Endothelial cell of umbilical vein (primary cell): ENCODE data around the gene NDUFA8. TPM values are rescaled to one million over a fixed set of nuclear protein-coding genes. Genes with fewer than 3 reads are reported as not detected.

Source experiments
- BruUV-seq: library from RNA; stranded (reverse); fragments of 400-500 nt; replicated peaks from 2 replicates; lab custom pipeline; 2021; lab: Mats Ljungman, UMichigan
- CTCF ChIA-PET: fragments of 300-600, 350-600 bp; sonication (Branson Sonifier 250); formaldehyde crosslinking; loops from one replicate; lab custom pipeline; 2021; ENCODE audit warnings: antibody characterized with exemption, inconsistent platforms; lab: Charles Lee
- POLR2A ChIA-PET: fragments of 300-600, 350-600 bp; sonication (Branson Sonifier 250); formaldehyde crosslinking; loops from one replicate; lab custom pipeline; 2021; ENCODE audit warnings: antibody characterized with exemption, inconsistent platforms; lab: Charles Lee
- DNase-seq: peaks from one replicate; pipeline ENCODE4 v3.0.0-alpha.2; 2011; ENCODE audit warnings: low read depth, low spot score
- FAIRE-seq: peaks from 2 replicates; lab custom pipeline; 2011; peaks lifted over from hg19 to GRCh38; lab: Jason Lieb, UNC
- H2AFZ ChIP-seq: 2 replicates; pipeline ENCODE4 v1.6.0; 2012; ENCODE audit warnings: low read depth, low read length, control low read depth, inconsistent platforms
- H3K27ac ChIP-seq: 2 replicates; pipeline ENCODE4 v1.5.1; 2011; ENCODE audit warnings: low read depth, mild to moderate bottlenecking, control low read depth, low read length, moderate library complexity; ENCODE audit not compliant: insufficient read depth
- H3K27me3 ChIP-seq, 2 experiments: 2 replicates each; pipeline versions ENCODE4 v1.6.0 to v1.6.1; 2011; ENCODE audit warnings: low read length in 2 of 2, mixed read lengths in 1 of 2; ENCODE audit not compliant: control insufficient read depth in 2 of 2, insufficient read depth in 2 of 2
- H3K36me3 ChIP-seq, 2 experiments: 2 replicates in 1 of 2; 3 replicates in 1 of 2; pipeline ENCODE4 v1.5.1; 2011; ENCODE audit warnings: low read length in 2 of 2, mild to moderate bottlenecking in 1 of 2, moderate library complexity in 1 of 2; ENCODE audit not compliant: control insufficient read depth in 2 of 2, insufficient read depth in 2 of 2; ENCODE audit errors: extremely low read depth in 1 of 2
- H3K4me1 ChIP-seq: 3 replicates; pipeline ENCODE4 v1.5.1; 2011; ENCODE audit warnings: mild to moderate bottlenecking, low read length; ENCODE audit not compliant: control insufficient read depth, insufficient read depth; ENCODE audit errors: extremely low read depth
- H3K4me2 ChIP-seq: 2 replicates; pipeline ENCODE4 v1.6.1; 2011; ENCODE audit warnings: low read length, control low read depth, mixed read lengths; ENCODE audit not compliant: insufficient read depth
- H3K4me3 ChIP-seq, 3 experiments: fragments of 200-600 bp in 1 of 3; sonication (generic), shearing (Covaris generic) in 1 of 3; replicated peaks in 1 of 3; 2 replicates each; pipeline ENCODE4 v1.5.1; 2011 to 2016; ENCODE audit warnings: control low read depth in 3 of 3, low read length in 3 of 3, mild to moderate bottlenecking in 2 of 3, inconsistent platforms in 1 of 3, low read depth in 1 of 3, moderate library complexity in 1 of 3; ENCODE audit not compliant: insufficient read depth in 1 of 3
- H3K79me2 ChIP-seq: 2 replicates; pipeline ENCODE4 v1.6.0; 2012; ENCODE audit warnings: low read length, inconsistent platforms; ENCODE audit not compliant: control insufficient read depth, insufficient read depth
- H3K9ac ChIP-seq: replicated peaks from 2 replicates; pipeline ENCODE3; 2011; ENCODE audit warnings: low read length, control low read depth; ENCODE audit not compliant: insufficient read depth; ENCODE audit errors: extremely low read depth
- H3K9me1 ChIP-seq: replicated peaks from 3 replicates; pipeline ENCODE4 v1.6.0; 2011; ENCODE audit warnings: mild to moderate bottlenecking, low read length; ENCODE audit not compliant: control insufficient read depth, insufficient read depth; ENCODE audit errors: extremely low read depth
- H3K9me3 ChIP-seq: replicated peaks from 2 replicates; pipeline ENCODE4 v1.5.1; 2012; ENCODE audit warnings: low read length, inconsistent platforms; ENCODE audit not compliant: control insufficient read depth, insufficient read depth
- H4K20me1 ChIP-seq: replicated peaks from 2 replicates; pipeline ENCODE3; 2011; ENCODE audit warnings: mild to moderate bottlenecking, low read length; ENCODE audit not compliant: control insufficient read depth, insufficient read depth; ENCODE audit errors: extremely low read depth
- CTCF ChIP-seq, 2 donors: IDR thresholded peaks; 1 replicate in 1 of 2; 2 replicates in 1 of 2; pipeline ENCODE4 v1.5.1; 2011; ENCODE audit warnings: low read length in 2 of 2, mild to moderate bottlenecking in 2 of 2, moderate library complexity in 2 of 2, control low read depth in 1 of 2, inconsistent platforms in 1 of 2, low read depth in 1 of 2; ENCODE audit not compliant: insufficient read depth in 1 of 2; ENCODE audit errors: extremely low read depth in 1 of 2
- EZH2 ChIP-seq: IDR thresholded peaks from 2 replicates; pipeline ENCODE4 v1.6.1; 2012; ENCODE audit warnings: borderline replicate concordance, low read depth, mild to moderate bottlenecking, moderate library complexity, low read length, inconsistent platforms; ENCODE audit not compliant: severe bottlenecking
- FOS ChIP-seq: IDR thresholded peaks from 2 replicates; pipeline ENCODE4 v1.6.1; 2011; ENCODE audit warnings: mild to moderate bottlenecking, low read length, moderate library complexity, borderline replicate concordance; ENCODE audit not compliant: insufficient read depth
- GATA2 ChIP-seq: IDR thresholded peaks from 2 replicates; pipeline ENCODE4 v1.7.0; 2011; ENCODE audit warnings: low read depth, mild to moderate bottlenecking, moderate library complexity, mixed read lengths, low read length; ENCODE audit not compliant: insufficient read length, insufficient read depth
- JUN ChIP-seq: IDR thresholded peaks from 2 replicates; pipeline ENCODE4 v1.6.1; 2011; ENCODE audit warnings: borderline replicate concordance, low read depth; ENCODE audit not compliant: insufficient read length, insufficient read depth
- MAX ChIP-seq: IDR thresholded peaks from 2 replicates; pipeline ENCODE4 v1.6.1; 2011; ENCODE audit not compliant: insufficient read depth, insufficient read length
- MYC ChIP-seq: IDR thresholded peaks from one replicate; pipeline ENCODE4 v1.6.1; 2011; ENCODE audit warnings: mild to moderate bottlenecking, low read depth, low read length
- POLR2A ChIP-seq: IDR thresholded peaks from 2 replicates; pipeline ENCODE4 v1.6.1; 2012; ENCODE audit warnings: low read depth, mild to moderate bottlenecking, control low read depth, low read length
- POLR2AphosphoS5 ChIP-seq: IDR thresholded peaks from 2 replicates; pipeline ENCODE4 v1.6.1; 2012; ENCODE audit warnings: low read depth, mild to moderate bottlenecking, control low read depth, low read length, moderate library complexity; ENCODE audit not compliant: insufficient read depth
- dilution Hi-C: fragments of 300-500 bp; cut with MboI; formaldehyde crosslinking; loops from one replicate; pipeline ENCODE4 v1.15.0; 2019; ENCODE audit warnings: low sequenced_read_pairs; ENCODE audit not compliant: extremely low pct_ligation_motif_present
- intact Hi-C: fragments of 100-400 bp; cut with micrococcal nuclease; formaldehyde crosslinking; loops from one replicate; pipeline ENCODE4 v1.10.0; 2022
- polyA plus RNA-seq, 4 experiments: library from polyadenylated mRNA; depleted of rRNA in 3 of 4; stranded (reverse) in 3 of 4; unstranded in 1 of 4; fragments of >200 nt; gene quantifications; 2 replicates each; pipeline versions ENCODE4 v1.2.1 to v1.2.3, GENCODE V29; 2011 to 2012; ENCODE audit warnings: missing spikeins in 1 of 4
- total RNA-seq: library from RNA; stranded (reverse); gene quantifications from 2 replicates; pipeline ENCODE4 v1.2.3, GENCODE V29; 2021

NDUFA8 gene
- total and polyA plus RNA-seq, 2 donors (not counting 3 experiments of a cell fraction or from before 2014, with no cell fraction given) = 68.2 to 100 TPM

- Histone ChIP-seq H3K27ac (no peak overlapping the region), H3K9ac (no peak overlapping the region), H3K4me1 (peaks cover 41% of the 10 kb centered on the region), H3K9me3 (no peaks in the 10 kb centered on the region), H3K4me2 (no peak overlapping the region), H3K4me3 (no peak overlapping the region), H3K36me3 (peaks cover 4 to 7% of the 10 kb centered on the region in 2 experiments), H2AFZ (no peak overlapping the region), H3K9me1 (no peaks in the 10 kb centered on the region), H3K27me3 (no peaks in the 10 kb centered on the region), H4K20me1 (no peaks in the 10 kb centered on the region), H3K79me2 (no peaks in the 10 kb centered on the region)
- FAIRE-seq = no peak
- no TSS peak for BruUV-seq
- ChIA-PET CTCF (interaction anchor here (0.7 to 6.1 kb wide), 21 partner anchors 8 to 665 kb away, joined by 3 to 94 read pairs (median 4); partner anchors contain the start of genes LHX6, MORN5, MRRF and NDUFA8), POLR2A (no interaction called here)
- no peak for TF ChIP-seq EZH2
- TF ChIP-seq CTCF (IDR thresholded peaks at IDR 0.05; ENCODE audit: extremely low read depth in 1 of 2, insufficient read depth in 1 of 2, low read depth in 1 of 2, low read length in 2 of 2) = no peak
- TF ChIP-seq MAX = no peak
- no peak for TF ChIP-seq POLR2A
- TF ChIP-seq POLR2AphosphoS5 = no peak
- no peak for TF ChIP-seq FOS
- no peak for TF ChIP-seq MYC
- TF ChIP-seq JUN = no peak
- TF ChIP-seq GATA2 = no peak
- no peak for DNase-seq
- intact Hi-C loops (loop anchor here (2.0 kb wide), 1 partner anchor 21 kb away; no protein-coding TSS in a partner anchor), dilution Hi-C loops (no loop called here)
These were observed 14.1 kb downstream of the NDUFA8 start for GRCh38 chr9:122145592-122145863.
